ENCODE data around the gene HPS1. TPM values are rescaled to one million over a fixed set of nuclear protein-coding genes. Genes with fewer than 3 reads are reported as not detected.

Gene HPS1
- total and polyA plus RNA-seq, 10 of the 15 experiments (the other 5 are each of a cell fraction or from before 2014, with no cell fraction given) = 27.1 to 138 (median 54.8) TPM

DNA sequence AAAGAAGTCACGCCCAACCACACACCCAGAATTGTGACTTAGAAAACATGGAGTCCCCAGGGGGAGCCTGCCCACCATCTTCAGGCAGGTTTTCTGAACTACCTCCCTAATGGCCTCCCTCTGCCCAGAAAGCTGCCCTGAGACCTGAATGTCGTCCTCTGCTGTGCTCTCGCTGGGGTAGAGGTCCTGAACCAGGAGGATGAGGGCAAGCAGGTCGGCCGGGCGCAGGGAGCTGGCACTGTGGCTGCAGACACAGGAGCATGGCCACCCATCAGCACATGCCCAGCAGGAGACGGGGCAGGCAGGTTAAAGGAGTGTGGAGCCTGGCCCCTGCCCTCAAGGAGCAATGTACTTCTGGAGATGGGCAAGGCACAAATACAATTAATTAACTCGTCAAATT, 16.3 kb downstream of the HPS1 start:
- ChIA-PET RAD21 (ENCODE audit: unreplicated experiment) (no interaction called here), POLR2A (no interaction called here), SMC1A (ENCODE audit: uncharacterized antibody, unreplicated experiment) (no interaction called here), CTCF (no interaction called here)
- Histone ChIP-seq H3K4me3 (no peak overlapping the region), H4K20me1 (ENCODE audit: control insufficient read depth, insufficient read depth) (no peaks in the 10 kb centered on the region), H2AFZ (ENCODE audit: control insufficient read depth, low read depth, low read length) (no peak overlapping the region), H3K79me2 (ENCODE audit: control insufficient read depth, insufficient read depth, low read length) (no peaks in the 10 kb centered on the region), H3K9ac (ENCODE audit: control insufficient read depth, insufficient read depth, low read length) (no peak overlapping the region), H3K27me3 (replicated peaks in 1 of 2; ENCODE audit: control insufficient read depth in 2 of 2, insufficient read depth in 2 of 2, low read length in 1 of 2) (no peaks in the 10 kb centered on the region), H3K9me3 (replicated peaks; ENCODE audit: control insufficient read depth, insufficient read depth, low read length) (peaks cover 4% of the 10 kb centered on the region; the same call in 1 of the 3 replicates), H3K36me3 (ENCODE audit: control insufficient read depth in 2 of 2, insufficient read depth in 2 of 2, low read length in 1 of 2) (peaks cover 32 to 35% of the 10 kb centered on the region in 2 experiments), H3K27ac (ENCODE audit: control insufficient read depth, insufficient read depth) (no peak overlapping the region), H3K4me2 (ENCODE audit: control insufficient read depth, insufficient read depth) (no peak overlapping the region), H3K4me1 (ENCODE audit: control insufficient read depth, insufficient read depth, low read length) (no peaks in the 10 kb centered on the region)
- in situ Hi-C loops (cut with MboI) (no loop called here), intact Hi-C loops (cut with micrococcal nuclease; ENCODE audit: unreplicated experiment) (no loop called here)
- no TSS peak for BruUV-seq (replicated peaks)
- TF ChIP-seq, protein P1, sequence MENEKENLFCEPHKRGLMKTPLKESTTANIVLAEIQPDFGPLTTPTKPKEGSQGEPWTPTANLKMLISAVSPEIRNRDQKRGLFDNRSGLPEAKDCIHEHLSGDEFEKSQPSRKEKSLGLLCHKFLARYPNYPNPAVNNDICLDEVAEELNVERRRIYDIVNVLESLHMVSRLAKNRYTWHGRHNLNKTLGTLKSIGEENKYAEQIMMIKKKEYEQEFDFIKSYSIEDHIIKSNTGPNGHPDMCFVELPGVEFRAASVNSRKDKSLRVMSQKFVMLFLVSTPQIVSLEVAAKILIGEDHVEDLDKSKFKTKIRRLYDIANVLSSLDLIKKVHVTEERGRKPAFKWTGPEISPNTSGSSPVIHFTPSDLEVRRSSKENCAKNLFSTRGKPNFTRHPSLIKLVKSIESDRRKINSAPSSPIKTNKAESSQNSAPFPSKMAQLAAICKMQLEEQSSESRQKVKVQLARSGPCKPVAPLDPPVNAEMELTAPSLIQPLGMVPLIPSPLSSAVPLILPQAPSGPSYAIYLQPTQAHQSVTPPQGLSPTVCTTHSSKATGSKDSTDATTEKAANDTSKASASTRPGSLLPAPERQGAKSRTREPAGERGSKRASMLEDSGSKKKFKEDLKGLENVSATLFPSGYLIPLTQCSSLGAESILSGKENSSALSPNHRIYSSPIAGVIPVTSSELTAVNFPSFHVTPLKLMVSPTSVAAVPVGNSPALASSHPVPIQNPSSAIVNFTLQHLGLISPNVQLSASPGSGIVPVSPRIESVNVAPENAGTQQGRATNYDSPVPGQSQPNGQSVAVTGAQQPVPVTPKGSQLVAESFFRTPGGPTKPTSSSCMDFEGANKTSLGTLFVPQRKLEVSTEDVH (IDR thresholded peaks at IDR 0.05; ENCODE audit: low read depth, partially characterized antibody) = no peak
- no peak for TF ChIP-seq STAT3 (IDR thresholded peaks at IDR 0.05; ENCODE audit: low read depth, low read length)
- no peak for TF ChIP-seq KDM1A (IDR thresholded peaks at IDR 0.05; ENCODE audit: borderline replicate concordance)
- no peak for TF ChIP-seq RBBP5 (conservative IDR thresholded peaks at IDR 0.05)
- TF ChIP-seq EZH2 (IDR thresholded peaks at IDR 0.05; ENCODE audit: borderline replicate concordance, control insufficient read depth, low read depth, low read length) = no peak
- TF ChIP-seq CBFB (IDR thresholded peaks at IDR 0.05; ENCODE audit: low read depth) = no peak
- TF ChIP-seq, protein P2, sequence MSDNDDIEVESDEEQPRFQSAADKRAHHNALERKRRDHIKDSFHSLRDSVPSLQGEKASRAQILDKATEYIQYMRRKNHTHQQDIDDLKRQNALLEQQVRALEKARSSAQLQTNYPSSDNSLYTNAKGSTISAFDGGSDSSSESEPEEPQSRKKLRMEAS (IDR thresholded peaks at IDR 0.05; ENCODE audit: low read depth, low read length) = no peak
- TF ChIP-seq RELA (IDR thresholded peaks at IDR 0.05; ENCODE audit: borderline replicate concordance, partially characterized antibody) = no peak
- TF ChIP-seq, protein P3, sequence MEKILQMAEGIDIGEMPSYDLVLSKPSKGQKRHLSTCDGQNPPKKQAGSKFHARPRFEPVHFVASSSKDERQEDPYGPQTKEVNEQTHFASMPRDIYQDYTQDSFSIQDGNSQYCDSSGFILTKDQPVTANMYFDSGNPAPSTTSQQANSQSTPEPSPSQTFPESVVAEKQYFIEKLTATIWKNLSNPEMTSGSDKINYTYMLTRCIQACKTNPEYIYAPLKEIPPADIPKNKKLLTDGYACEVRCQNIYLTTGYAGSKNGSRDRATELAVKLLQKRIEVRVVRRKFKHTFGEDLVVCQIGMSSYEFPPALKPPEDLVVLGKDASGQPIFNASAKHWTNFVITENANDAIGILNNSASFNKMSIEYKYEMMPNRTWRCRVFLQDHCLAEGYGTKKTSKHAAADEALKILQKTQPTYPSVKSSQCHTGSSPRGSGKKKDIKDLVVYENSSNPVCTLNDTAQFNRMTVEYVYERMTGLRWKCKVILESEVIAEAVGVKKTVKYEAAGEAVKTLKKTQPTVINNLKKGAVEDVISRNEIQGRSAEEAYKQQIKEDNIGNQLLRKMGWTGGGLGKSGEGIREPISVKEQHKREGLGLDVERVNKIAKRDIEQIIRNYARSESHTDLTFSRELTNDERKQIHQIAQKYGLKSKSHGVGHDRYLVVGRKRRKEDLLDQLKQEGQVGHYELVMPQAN (conservative IDR thresholded peaks at IDR 0.05) = no peak
- no peak for TF ChIP-seq GABPA (IDR thresholded peaks at IDR 0.05; ENCODE audit: low read depth)
- TF ChIP-seq NR2F1 (conservative IDR thresholded peaks at IDR 0.05) = no peak
- TF ChIP-seq SMAD5 (IDR thresholded peaks at IDR 0.05; ENCODE audit: low read depth) = no peak
- TF ChIP-seq MYB (IDR thresholded peaks at IDR 0.05; ENCODE audit: borderline replicate concordance, low read depth, low read length) = no peak
- no peak for TF ChIP-seq SP1 (IDR thresholded peaks at IDR 0.05; ENCODE audit: low read depth, low read length)
- no peak for FAIRE-seq
- 96% methylated on average over 8 of the region's 8 CpGs for WGBS (ENCODE audit: insufficient coverage, insufficient replicate concordance, low lambda C conversion rate, missing lambda C conversion rate)
- DNase-seq (ENCODE audit: low read depth, low spot score) = no peak
- no peak for ATAC-seq
